GM18505 (cell line): ENCODE results near the gene FHOD3.

ENCODE experiments used
- ATAC-seq: cut with Tn5 transposase; IDR thresholded peaks from one replicate; pipeline ENCODE4 v1.9.1; 2021; ENCODE audit not compliant: unreplicated experiment
- POLR2A ChIP-seq: IDR thresholded peaks from 4 replicates; pipeline ENCODE4 v1.6.1; 2011; ENCODE audit warnings: borderline replicate concordance; ENCODE audit not compliant: insufficient read depth, insufficient read length; ENCODE audit errors: extremely low read depth

FHOD3 gene

GRCh38 chr18:36818652-36819051 lies 521.1 kb downstream of the FHOD3 start:
- ATAC-seq, result no peak
- no peak for TF ChIP-seq POLR2A

- ATAC-seq, result no peak
- no peak for TF ChIP-seq POLR2A
Observed at GRCh38 chr18:36819621-36820020, 522.1 kb downstream of the FHOD3 start.

- TF ChIP-seq POLR2A, result no peak
- ATAC-seq, result no peak
Observed at GRCh38 chr18:36821681-36822080, 524.2 kb downstream of the FHOD3 start.

- ATAC-seq, result no peak
- TF ChIP-seq POLR2A, result no peak
Observed at GRCh38 chr18:36825526-36825925, 528.0 kb downstream of the FHOD3 start.

GRCh38 chr18:36826556-36826955 lies 529.0 kb downstream of the FHOD3 start:
- TF ChIP-seq POLR2A, result no peak
- ATAC-seq, result no peak

- ATAC-seq, result no peak
- TF ChIP-seq POLR2A, result no peak
Observed at GRCh38 chr18:36828157-36828629, 530.7 kb downstream of the FHOD3 start.

GRCh38 chr18:36828630-36829361 lies 531.3 kb downstream of the FHOD3 start, which contains the start of the genes KIAA1328 and TPGS2:
KIAA1328 (plus strand) TSS chr18:36829127; CDS start chr18:36829139, 12 bp downstream.
TPGS2 (minus strand) TSS chr18:36829002; CDS start chr18:36828767, 235 bp downstream.
- ATAC-seq, result peak; percentile 93
- peak; percentile 51 for TF ChIP-seq POLR2A
